Fibroblast of skin of left biceps (primary cell): ENCODE results near the gene EDAR.

Experiments used
- DNase-seq, 2 experiments: peaks; one replicate each; pipeline ENCODE4 v3.0.0-alpha.2; 2013; ENCODE audit warnings: low read depth in 2 of 2

Gene EDAR

GRCh38 chr2:108923736-108924579 is 65.1 kb downstream of the EDAR start:
- no peak for DNase-seq

GRCh38 chr2:108923019-108923700 is 65.9 kb downstream of the EDAR start:
- no peak for DNase-seq

- no peak for DNase-seq
These were observed 66.7 kb downstream of the EDAR start for GRCh38 chr2:108922141-108922915.

GRCh38 chr2:108921096-108922030 is 67.7 kb downstream of the EDAR start:
- DNase-seq, result no peak

GRCh38 chr2:108920686-108921085 is 68.3 kb downstream of the EDAR start:
- no peak for DNase-seq

GRCh38 chr2:108919571-108920373 is 69.2 kb downstream of the EDAR start:
- DNase-seq, result no peak

- DNase-seq, result no peak
These were observed 70.1 kb downstream of the EDAR start for GRCh38 chr2:108918941-108919341.

- no peak for DNase-seq
These were observed 70.7 kb downstream of the EDAR start for GRCh38 chr2:108918156-108918874.

GRCh38 chr2:108917526-108917925 is 71.5 kb downstream of the EDAR start:
- no peak for DNase-seq

GRCh38 chr2:108916796-108917421 is 72.1 kb downstream of the EDAR start:
- DNase-seq, result no peak

- DNase-seq, result no peak
These were observed 72.8 kb downstream of the EDAR start for GRCh38 chr2:108916122-108916795.

- DNase-seq, result no peak
These were observed 76.5 kb downstream of the EDAR start for GRCh38 chr2:108912629-108912902.

- DNase-seq, result no peak
These were observed 77.0 kb downstream of the EDAR start for GRCh38 chr2:108911807-108912628.

GRCh38 chr2:108911401-108911800 is 77.6 kb downstream of the EDAR start:
- DNase-seq, result no peak

GRCh38 chr2:108910541-108911396 is 78.3 kb downstream of the EDAR start:
- DNase-seq, result no peak

- no peak for DNase-seq
These were observed 79.0 kb downstream of the EDAR start for GRCh38 chr2:108910011-108910431.

GRCh38 chr2:108909275-108909823 is 79.7 kb downstream of the EDAR start:
- DNase-seq, result no peak
